ENCODE data around the gene SMARCAL1. TPM values are rescaled to one million over a fixed set of nuclear protein-coding genes. Genes with fewer than 3 reads are reported as not detected.
A peak's percentile ranks its signal among the peaks of the same experiment; 100 is the strongest.

Gene SMARCAL1
- total RNA-seq, 1 experiment from 2014 or later, result 20.9 TPM

DNA sequence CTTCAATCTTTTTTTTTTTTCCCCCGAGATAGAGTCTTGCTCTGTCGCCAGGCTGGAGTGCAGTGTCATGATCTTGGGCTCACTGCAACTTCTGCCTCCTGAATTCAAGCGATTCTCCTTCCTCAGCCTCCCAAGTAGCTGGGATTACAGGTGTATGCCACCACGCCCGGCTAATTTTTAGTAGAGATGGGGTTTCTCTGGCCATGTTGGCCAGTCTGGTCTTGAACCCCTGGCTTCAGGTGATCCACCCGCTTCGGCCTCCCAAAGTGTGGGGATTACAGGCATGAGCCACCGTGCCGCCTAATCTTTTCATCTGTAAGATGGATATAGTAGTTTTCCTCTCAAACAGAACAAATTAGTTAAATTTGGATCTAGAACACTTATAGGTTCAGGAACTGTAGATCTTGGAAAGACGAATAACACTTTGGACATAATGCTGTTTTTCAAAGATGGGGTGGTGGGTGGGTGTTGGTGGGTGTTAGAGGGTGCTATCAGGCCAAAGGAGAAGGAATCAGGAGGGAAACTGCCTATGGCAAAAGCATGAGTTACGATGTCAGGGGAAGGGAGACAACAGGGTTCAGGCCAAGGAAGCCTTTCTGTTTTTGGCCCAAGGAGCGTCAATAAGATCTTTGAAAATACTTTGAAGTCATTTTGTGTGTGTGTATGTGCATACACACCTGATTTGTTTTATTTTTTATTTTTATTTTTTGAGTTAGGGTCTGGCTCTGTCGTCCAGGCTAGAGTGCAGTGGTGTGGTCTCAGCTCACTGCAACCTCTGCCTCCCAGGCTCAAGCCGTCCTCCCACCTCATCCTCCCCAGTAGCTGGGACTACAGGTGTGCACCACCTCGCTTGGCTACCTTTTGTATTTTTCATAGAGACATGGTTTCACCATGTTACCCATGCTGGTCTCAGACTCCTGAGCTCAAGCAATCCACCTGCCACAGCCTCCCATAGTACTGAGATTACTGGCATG is 93.1 kb downstream of the SMARCAL1 start (continued):
- TF ChIP-seq MYBL2 (CRISPR knock-in tag; IDR thresholded peaks at IDR 0.05) (no peak), ZNF219 (CRISPR knock-in tag; IDR thresholded peaks at IDR 0.05; ENCODE audit: borderline replicate concordance) (no peak), ZNF671 (CRISPR knock-in tag; IDR thresholded peaks at IDR 0.05) (peak; percentile 80), ZNF138 (CRISPR knock-in tag; conservative IDR thresholded peaks at IDR 0.05) (no peak), SP1 (CRISPR knock-in tag; conservative IDR thresholded peaks at IDR 0.05) (no peak), CTCF (IDR thresholded peaks at IDR 0.05) (no peak), FOXP4 (CRISPR knock-in tag; IDR thresholded peaks at IDR 0.05) (no peak), PREB (CRISPR knock-in tag; IDR thresholded peaks at IDR 0.05; ENCODE audit: borderline replicate concordance) (no peak), ARID4B (CRISPR knock-in tag; IDR thresholded peaks at IDR 0.05; ENCODE audit: borderline replicate concordance) (no peak), CREB1 (CRISPR knock-in tag; IDR thresholded peaks at IDR 0.05) (no peak), GRHL2 (CRISPR knock-in tag; IDR thresholded peaks at IDR 0.05; ENCODE audit: insufficient replicate concordance, severe bottlenecking) (no peak), TP53 (CRISPR knock-in tag; IDR thresholded peaks at IDR 0.05) (no peak), E2F1 (CRISPR knock-in tag; IDR thresholded peaks at IDR 0.05) (no peak), MLX (CRISPR knock-in tag; IDR thresholded peaks at IDR 0.05) (no peak), ATF1 (CRISPR knock-in tag; IDR thresholded peaks at IDR 0.05) (no peak), NFATC4 (CRISPR knock-in tag; IDR thresholded peaks at IDR 0.05) (0 out of 2 replicates have a peak, but pooled peaks have one; percentile 74)
- TF ChIP-seq, protein P1, sequence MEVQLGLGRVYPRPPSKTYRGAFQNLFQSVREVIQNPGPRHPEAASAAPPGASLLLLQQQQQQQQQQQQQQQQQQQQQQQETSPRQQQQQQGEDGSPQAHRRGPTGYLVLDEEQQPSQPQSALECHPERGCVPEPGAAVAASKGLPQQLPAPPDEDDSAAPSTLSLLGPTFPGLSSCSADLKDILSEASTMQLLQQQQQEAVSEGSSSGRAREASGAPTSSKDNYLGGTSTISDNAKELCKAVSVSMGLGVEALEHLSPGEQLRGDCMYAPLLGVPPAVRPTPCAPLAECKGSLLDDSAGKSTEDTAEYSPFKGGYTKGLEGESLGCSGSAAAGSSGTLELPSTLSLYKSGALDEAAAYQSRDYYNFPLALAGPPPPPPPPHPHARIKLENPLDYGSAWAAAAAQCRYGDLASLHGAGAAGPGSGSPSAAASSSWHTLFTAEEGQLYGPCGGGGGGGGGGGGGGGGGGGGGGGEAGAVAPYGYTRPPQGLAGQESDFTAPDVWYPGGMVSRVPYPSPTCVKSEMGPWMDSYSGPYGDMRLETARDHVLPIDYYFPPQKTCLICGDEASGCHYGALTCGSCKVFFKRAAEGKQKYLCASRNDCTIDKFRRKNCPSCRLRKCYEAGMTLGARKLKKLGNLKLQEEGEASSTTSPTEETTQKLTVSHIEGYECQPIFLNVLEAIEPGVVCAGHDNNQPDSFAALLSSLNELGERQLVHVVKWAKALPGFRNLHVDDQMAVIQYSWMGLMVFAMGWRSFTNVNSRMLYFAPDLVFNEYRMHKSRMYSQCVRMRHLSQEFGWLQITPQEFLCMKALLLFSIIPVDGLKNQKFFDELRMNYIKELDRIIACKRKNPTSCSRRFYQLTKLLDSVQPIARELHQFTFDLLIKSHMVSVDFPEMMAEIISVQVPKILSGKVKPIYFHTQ (CRISPR knock-in tag; IDR thresholded peaks at IDR 0.05), result peak; percentile 83
- TF ChIP-seq, protein P2, sequence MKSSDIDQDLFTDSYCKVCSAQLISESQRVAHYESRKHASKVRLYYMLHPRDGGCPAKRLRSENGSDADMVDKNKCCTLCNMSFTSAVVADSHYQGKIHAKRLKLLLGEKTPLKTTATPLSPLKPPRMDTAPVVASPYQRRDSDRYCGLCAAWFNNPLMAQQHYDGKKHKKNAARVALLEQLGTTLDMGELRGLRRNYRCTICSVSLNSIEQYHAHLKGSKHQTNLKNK (CRISPR knock-in tag; IDR thresholded peaks at IDR 0.05), result 0 out of 2 replicates have a peak, but pooled peaks have one; percentile 38
- TF ChIP-seq, protein P3, sequence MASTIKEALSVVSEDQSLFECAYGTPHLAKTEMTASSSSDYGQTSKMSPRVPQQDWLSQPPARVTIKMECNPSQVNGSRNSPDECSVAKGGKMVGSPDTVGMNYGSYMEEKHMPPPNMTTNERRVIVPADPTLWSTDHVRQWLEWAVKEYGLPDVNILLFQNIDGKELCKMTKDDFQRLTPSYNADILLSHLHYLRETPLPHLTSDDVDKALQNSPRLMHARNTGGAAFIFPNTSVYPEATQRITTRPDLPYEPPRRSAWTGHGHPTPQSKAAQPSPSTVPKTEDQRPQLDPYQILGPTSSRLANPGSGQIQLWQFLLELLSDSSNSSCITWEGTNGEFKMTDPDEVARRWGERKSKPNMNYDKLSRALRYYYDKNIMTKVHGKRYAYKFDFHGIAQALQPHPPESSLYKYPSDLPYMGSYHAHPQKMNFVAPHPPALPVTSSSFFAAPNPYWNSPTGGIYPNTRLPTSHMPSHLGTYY (CRISPR knock-in tag; IDR thresholded peaks at IDR 0.05), result peak; percentile 75
